Peyer's patch (tissue), 4 donors: ENCODE results near the gene STEAP4.

Experiments used
- POLR2A ChIP-seq, 2 donors: fragments of 450-650 bp; IDR thresholded peaks; one replicate each; pipeline ENCODE4 v1.5.1; 2017; ENCODE audit warnings: antibody characterized with exemption in 2 of 2, mild to moderate bottlenecking in 2 of 2, moderate library complexity in 2 of 2
- TF ChIP-seq, protein P1 (sequence below), 6 experiments: fragments of 450-650 bp in 4 of 6; fragments of 200-600 bp in 2 of 6; sonication (generic) in 1 of 6; IDR thresholded peaks; one replicate each; pipeline ENCODE4 v1.5.1; 2017 to 2019; ENCODE audit warnings: antibody characterized with exemption in 6 of 6, mild to moderate bottlenecking in 3 of 6, moderate library complexity in 1 of 6

GRCh38 chr7:88233828-88234227 lies 72.9 kb downstream of the STEAP4 start:
- TF ChIP-seq, protein P1, sequence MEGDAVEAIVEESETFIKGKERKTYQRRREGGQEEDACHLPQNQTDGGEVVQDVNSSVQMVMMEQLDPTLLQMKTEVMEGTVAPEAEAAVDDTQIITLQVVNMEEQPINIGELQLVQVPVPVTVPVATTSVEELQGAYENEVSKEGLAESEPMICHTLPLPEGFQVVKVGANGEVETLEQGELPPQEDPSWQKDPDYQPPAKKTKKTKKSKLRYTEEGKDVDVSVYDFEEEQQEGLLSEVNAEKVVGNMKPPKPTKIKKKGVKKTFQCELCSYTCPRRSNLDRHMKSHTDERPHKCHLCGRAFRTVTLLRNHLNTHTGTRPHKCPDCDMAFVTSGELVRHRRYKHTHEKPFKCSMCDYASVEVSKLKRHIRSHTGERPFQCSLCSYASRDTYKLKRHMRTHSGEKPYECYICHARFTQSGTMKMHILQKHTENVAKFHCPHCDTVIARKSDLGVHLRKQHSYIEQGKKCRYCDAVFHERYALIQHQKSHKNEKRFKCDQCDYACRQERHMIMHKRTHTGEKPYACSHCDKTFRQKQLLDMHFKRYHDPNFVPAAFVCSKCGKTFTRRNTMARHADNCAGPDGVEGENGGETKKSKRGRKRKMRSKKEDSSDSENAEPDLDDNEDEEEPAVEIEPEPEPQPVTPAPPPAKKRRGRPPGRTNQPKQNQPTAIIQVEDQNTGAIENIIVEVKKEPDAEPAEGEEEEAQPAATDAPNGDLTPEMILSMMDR (IDR thresholded peaks at IDR 0.05) = no peak
- TF ChIP-seq POLR2A (IDR thresholded peaks at IDR 0.05) = no peak
